GM23338 (cell line): ENCODE results near the gene KLRK1.

Source experiments
- CREB1 ChIP-seq: fragments of 250-450 bp; sonication (Bioruptor Pico); IDR thresholded peaks from 2 replicates; pipeline ENCODE4 v1.5.0; 2020; ENCODE audit warnings: low read depth, mild to moderate bottlenecking, moderate library complexity
- EZH2 ChIP-seq: fragments of 200-600 bp; sonication (generic); IDR thresholded peaks from one replicate; pipeline ENCODE4 v1.8.0; 2017; ENCODE audit warnings: antibody characterized with exemption, mild to moderate bottlenecking, low read depth; ENCODE audit not compliant: unreplicated experiment
- EZH2phosphoT487 ChIP-seq: fragments of 200-600 bp; sonication (generic); IDR thresholded peaks from one replicate; pipeline ENCODE4 v1.8.1; 2018; ENCODE audit warnings: antibody characterized with exemption; ENCODE audit not compliant: unreplicated experiment
- JUNB ChIP-seq: IDR thresholded peaks from one replicate; pipeline ENCODE4 v1.6.1; 2016; ENCODE audit warnings: antibody characterized with exemption; ENCODE audit not compliant: unreplicated experiment
- NANOG ChIP-seq: IDR thresholded peaks from 2 replicates; pipeline ENCODE4 v1.6.1; 2016; ENCODE audit warnings: antibody characterized with exemption, borderline replicate concordance
- POLR2AphosphoS5 ChIP-seq: IDR thresholded peaks from 2 replicates; pipeline ENCODE4 v1.6.1; 2016; ENCODE audit warnings: antibody characterized with exemption, low read depth
- STAT1 ChIP-seq: IDR thresholded peaks from one replicate; pipeline ENCODE4 v1.6.1; 2016; ENCODE audit warnings: antibody characterized with exemption; ENCODE audit not compliant: unreplicated experiment
- ZNF114 ChIP-seq: fragments of 250-450 bp; sonication (Bioruptor Pico); IDR thresholded peaks from 2 replicates; pipeline ENCODE4 v1.5.0; 2020; ENCODE audit warnings: mild to moderate bottlenecking, moderate library complexity
- ZNF331 ChIP-seq: fragments of 250-450 bp; sonication (Bioruptor Pico); IDR thresholded peaks from 2 replicates; pipeline ENCODE4 v1.5.0; 2020; ENCODE audit warnings: low read depth, mild to moderate bottlenecking, moderate library complexity
- TF ChIP-seq, protein P1 (sequence below), 2 experiments: fragments of 200-600 bp in 1 of 2; sonication (generic) in 1 of 2; conservative IDR thresholded peaks; 2 replicates each; pipeline versions ENCODE4 v1.5.1 to v1.6.1; 2016 to 2017; ENCODE audit warnings: antibody characterized with exemption in 2 of 2, low read depth in 2 of 2, mild to moderate bottlenecking in 2 of 2, moderate library complexity in 1 of 2
- TF ChIP-seq, protein P2 (sequence below): IDR thresholded peaks from one replicate; pipeline ENCODE4 v1.6.1; 2018; ENCODE audit warnings: antibody characterized with exemption; ENCODE audit not compliant: unreplicated experiment
- TF ChIP-seq, protein P3 (sequence below): IDR thresholded peaks from 2 replicates; pipeline ENCODE4 v1.6.1; 2016; ENCODE audit warnings: antibody characterized with exemption
- TF ChIP-seq, protein P4 (sequence below): fragments of 250-450 bp; sonication (Bioruptor Pico); IDR thresholded peaks from 2 replicates; pipeline ENCODE4 v1.5.0; 2020; ENCODE audit warnings: mild to moderate bottlenecking, moderate library complexity

DNA sequence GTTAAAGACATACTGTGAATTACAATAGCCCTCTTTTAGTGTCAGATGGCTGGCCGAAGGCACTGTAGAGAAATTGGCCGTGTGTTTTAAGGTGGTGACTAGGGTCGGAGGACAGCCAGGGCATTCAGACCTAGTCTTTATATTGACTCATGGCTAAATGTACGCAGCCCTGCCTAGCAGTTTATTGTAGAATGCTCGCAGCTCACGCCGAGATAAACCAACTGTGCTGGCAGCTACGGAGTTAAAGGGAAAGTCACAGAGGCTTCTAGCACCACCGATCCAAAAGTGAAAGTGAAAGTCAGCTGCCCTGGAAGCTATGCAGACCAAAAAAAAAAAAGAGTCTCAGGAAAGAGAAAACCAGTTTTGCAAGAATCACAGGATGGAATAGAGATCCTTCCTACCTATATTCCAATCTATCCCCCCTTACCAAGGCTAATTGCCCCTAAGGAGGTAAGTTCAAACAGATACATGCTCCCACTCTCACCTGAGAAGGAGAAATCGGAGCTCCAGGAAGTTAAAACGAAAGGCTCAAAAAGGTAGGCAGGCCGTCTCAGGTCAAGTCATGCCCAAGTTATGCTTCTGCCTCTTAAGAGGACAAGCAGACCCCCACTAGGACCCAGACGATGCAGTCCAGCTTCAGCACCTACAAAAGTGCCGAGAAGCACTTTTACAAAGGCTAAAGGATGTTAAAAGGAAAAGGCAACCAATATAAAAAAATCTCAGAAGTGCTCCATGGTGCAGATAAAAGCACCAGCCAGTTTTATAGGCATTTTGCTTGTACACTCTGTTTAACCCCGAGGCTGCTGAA, 24.8 kb downstream of the KLRK1 start:
- TF ChIP-seq, protein P1, sequence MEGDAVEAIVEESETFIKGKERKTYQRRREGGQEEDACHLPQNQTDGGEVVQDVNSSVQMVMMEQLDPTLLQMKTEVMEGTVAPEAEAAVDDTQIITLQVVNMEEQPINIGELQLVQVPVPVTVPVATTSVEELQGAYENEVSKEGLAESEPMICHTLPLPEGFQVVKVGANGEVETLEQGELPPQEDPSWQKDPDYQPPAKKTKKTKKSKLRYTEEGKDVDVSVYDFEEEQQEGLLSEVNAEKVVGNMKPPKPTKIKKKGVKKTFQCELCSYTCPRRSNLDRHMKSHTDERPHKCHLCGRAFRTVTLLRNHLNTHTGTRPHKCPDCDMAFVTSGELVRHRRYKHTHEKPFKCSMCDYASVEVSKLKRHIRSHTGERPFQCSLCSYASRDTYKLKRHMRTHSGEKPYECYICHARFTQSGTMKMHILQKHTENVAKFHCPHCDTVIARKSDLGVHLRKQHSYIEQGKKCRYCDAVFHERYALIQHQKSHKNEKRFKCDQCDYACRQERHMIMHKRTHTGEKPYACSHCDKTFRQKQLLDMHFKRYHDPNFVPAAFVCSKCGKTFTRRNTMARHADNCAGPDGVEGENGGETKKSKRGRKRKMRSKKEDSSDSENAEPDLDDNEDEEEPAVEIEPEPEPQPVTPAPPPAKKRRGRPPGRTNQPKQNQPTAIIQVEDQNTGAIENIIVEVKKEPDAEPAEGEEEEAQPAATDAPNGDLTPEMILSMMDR (conservative IDR thresholded peaks at IDR 0.05; ENCODE audit: low read depth in 2 of 2): no peak
- TF ChIP-seq ZNF114 (CRISPR knock-in tag): no peak
- TF ChIP-seq EZH2: no peak
- TF ChIP-seq, protein P2, sequence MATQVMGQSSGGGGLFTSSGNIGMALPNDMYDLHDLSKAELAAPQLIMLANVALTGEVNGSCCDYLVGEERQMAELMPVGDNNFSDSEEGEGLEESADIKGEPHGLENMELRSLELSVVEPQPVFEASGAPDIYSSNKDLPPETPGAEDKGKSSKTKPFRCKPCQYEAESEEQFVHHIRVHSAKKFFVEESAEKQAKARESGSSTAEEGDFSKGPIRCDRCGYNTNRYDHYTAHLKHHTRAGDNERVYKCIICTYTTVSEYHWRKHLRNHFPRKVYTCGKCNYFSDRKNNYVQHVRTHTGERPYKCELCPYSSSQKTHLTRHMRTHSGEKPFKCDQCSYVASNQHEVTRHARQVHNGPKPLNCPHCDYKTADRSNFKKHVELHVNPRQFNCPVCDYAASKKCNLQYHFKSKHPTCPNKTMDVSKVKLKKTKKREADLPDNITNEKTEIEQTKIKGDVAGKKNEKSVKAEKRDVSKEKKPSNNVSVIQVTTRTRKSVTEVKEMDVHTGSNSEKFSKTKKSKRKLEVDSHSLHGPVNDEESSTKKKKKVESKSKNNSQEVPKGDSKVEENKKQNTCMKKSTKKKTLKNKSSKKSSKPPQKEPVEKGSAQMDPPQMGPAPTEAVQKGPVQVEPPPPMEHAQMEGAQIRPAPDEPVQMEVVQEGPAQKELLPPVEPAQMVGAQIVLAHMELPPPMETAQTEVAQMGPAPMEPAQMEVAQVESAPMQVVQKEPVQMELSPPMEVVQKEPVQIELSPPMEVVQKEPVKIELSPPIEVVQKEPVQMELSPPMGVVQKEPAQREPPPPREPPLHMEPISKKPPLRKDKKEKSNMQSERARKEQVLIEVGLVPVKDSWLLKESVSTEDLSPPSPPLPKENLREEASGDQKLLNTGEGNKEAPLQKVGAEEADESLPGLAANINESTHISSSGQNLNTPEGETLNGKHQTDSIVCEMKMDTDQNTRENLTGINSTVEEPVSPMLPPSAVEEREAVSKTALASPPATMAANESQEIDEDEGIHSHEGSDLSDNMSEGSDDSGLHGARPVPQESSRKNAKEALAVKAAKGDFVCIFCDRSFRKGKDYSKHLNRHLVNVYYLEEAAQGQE: no peak
- TF ChIP-seq POLR2AphosphoS5: no peak
- no peak for TF ChIP-seq EZH2phosphoT487
- no peak for TF ChIP-seq NANOG
- TF ChIP-seq JUNB: no peak
- no peak for TF ChIP-seq STAT1
- TF ChIP-seq CREB1 (CRISPR knock-in tag): no peak
- TF ChIP-seq, protein P3, sequence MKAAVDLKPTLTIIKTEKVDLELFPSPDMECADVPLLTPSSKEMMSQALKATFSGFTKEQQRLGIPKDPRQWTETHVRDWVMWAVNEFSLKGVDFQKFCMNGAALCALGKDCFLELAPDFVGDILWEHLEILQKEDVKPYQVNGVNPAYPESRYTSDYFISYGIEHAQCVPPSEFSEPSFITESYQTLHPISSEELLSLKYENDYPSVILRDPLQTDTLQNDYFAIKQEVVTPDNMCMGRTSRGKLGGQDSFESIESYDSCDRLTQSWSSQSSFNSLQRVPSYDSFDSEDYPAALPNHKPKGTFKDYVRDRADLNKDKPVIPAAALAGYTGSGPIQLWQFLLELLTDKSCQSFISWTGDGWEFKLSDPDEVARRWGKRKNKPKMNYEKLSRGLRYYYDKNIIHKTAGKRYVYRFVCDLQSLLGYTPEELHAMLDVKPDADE: no peak
- no peak for TF ChIP-seq ZNF331
- TF ChIP-seq, protein P4, sequence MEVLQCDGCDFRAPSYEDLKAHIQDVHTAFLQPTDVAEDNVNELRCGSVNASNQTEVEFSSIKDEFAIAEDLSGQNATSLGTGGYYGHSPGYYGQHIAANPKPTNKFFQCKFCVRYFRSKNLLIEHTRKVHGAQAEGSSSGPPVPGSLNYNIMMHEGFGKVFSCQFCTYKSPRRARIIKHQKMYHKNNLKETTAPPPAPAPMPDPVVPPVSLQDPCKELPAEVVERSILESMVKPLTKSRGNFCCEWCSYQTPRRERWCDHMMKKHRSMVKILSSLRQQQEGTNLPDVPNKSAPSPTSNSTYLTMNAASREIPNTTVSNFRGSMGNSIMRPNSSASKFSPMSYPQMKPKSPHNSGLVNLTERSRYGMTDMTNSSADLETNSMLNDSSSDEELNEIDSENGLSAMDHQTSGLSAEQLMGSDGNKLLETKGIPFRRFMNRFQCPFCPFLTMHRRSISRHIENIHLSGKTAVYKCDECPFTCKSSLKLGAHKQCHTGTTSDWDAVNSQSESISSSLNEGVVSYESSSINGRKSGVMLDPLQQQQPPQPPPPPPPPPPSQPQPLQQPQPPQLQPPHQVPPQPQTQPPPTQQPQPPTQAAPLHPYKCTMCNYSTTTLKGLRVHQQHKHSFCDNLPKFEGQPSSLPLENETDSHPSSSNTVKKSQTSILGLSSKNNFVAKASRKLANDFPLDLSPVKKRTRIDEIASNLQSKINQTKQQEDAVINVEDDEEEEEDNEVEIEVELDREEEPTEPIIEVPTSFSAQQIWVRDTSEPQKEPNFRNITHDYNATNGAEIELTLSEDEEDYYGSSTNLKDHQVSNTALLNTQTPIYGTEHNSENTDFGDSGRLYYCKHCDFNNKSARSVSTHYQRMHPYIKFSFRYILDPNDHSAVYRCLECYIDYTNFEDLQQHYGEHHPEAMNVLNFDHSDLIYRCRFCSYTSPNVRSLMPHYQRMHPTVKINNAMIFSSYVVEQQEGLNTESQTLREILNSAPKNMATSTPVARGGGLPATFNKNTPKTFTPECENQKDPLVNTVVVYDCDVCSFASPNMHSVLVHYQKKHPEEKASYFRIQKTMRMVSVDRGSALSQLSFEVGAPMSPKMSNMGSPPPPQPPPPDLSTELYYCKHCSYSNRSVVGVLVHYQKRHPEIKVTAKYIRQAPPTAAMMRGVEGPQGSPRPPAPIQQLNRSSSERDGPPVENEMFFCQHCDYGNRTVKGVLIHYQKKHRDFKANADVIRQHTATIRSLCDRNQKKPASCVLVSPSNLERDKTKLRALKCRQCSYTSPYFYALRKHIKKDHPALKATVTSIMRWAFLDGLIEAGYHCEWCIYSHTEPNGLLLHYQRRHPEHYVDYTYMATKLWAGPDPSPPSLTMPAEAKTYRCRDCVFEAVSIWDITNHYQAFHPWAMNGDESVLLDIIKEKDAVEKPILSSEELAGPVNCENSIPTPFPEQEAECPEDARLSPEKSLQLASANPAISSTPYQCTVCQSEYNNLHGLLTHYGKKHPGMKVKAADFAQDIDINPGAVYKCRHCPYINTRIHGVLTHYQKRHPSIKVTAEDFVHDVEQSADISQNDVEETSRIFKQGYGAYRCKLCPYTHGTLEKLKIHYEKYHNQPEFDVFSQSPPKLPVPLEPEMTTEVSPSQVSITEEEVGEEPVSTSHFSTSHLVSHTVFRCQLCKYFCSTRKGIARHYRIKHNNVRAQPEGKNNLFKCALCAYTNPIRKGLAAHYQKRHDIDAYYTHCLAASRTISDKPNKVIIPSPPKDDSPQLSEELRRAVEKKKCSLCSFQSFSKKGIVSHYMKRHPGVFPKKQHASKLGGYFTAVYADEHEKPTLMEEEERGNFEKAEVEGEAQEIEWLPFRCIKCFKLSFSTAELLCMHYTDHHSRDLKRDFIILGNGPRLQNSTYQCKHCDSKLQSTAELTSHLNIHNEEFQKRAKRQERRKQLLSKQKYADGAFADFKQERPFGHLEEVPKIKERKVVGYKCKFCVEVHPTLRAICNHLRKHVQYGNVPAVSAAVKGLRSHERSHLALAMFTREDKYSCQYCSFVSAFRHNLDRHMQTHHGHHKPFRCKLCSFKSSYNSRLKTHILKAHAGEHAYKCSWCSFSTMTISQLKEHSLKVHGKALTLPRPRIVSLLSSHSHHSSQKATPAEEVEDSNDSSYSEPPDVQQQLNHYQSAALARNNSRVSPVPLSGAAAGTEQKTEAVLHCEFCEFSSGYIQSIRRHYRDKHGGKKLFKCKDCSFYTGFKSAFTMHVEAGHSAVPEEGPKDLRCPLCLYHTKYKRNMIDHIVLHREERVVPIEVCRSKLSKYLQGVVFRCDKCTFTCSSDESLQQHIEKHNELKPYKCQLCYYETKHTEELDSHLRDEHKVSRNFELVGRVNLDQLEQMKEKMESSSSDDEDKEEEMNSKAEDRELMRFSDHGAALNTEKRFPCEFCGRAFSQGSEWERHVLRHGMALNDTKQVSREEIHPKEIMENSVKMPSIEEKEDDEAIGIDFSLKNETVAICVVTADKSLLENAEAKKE (CRISPR knock-in tag): no peak
